ENCODE data around the gene TEAD3. TPM values are rescaled to one million over a fixed set of nuclear protein-coding genes. Genes with fewer than 3 reads are reported as not detected.

TEAD3 gene
- total RNA-seq, 4 donors from 2014 or later, result 13.7 to 33.5 (median 29.3) TPM

GRCh38 chr6:35486005-35486925 is 10.6 kb downstream of the TEAD3 start:
- peak overlapping the region; percentile 90 to 99 (median 96) for H3K27ac ChIP-seq

DNA sequence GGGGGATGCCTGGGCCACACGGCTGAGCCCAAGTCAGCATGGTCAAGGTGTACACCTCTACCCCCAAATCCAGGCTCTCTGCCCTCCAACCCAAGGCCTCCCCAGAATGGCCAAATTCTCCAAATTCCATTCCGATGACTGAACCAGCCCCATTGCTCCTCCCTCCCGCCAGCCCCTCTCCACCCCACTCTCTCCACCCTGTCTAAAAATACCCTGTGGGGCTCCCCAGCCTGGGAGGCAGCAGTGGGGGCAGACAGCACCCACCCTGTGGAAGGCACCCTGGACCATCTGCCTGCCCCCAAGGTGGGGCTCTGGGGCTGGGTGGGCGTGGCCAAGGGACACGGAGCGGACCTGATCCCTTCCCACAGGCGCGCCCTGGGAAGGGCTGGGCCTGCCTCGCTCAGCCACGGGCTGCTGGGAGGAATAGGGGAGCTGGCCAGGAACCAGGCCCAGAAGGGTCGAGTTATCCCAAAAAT is 11.4 kb downstream of the TEAD3 start:
- Histone ChIP-seq H3K27me3 (no peaks in the 10 kb centered on the region), H3K9me3 (no peaks in the 10 kb centered on the region), H3K36me3 (peaks cover 0 to 44% (median 0%) of the 10 kb centered on the region in 3 donors), H3K4me1 (peaks cover 51 to 75% (median 56%) of the 10 kb centered on the region in 3 donors), H3K27ac (peak overlapping the region; percentile 90 to 99 (median 96)), H3K4me3 (peak overlapping the region; percentile 10 to 45 (median 32))
- WGBS, 2 donors, result 37 to 67% methylated on average over 1 to 3 of the region's 11 CpGs
- intact Hi-C loops (cut with DNase I), result no loop called here
- DNase-seq, result no peak
- TF ChIP-seq, protein P1, sequence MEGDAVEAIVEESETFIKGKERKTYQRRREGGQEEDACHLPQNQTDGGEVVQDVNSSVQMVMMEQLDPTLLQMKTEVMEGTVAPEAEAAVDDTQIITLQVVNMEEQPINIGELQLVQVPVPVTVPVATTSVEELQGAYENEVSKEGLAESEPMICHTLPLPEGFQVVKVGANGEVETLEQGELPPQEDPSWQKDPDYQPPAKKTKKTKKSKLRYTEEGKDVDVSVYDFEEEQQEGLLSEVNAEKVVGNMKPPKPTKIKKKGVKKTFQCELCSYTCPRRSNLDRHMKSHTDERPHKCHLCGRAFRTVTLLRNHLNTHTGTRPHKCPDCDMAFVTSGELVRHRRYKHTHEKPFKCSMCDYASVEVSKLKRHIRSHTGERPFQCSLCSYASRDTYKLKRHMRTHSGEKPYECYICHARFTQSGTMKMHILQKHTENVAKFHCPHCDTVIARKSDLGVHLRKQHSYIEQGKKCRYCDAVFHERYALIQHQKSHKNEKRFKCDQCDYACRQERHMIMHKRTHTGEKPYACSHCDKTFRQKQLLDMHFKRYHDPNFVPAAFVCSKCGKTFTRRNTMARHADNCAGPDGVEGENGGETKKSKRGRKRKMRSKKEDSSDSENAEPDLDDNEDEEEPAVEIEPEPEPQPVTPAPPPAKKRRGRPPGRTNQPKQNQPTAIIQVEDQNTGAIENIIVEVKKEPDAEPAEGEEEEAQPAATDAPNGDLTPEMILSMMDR (IDR thresholded peaks at IDR 0.05), result no peak
- no peak for TF ChIP-seq POLR2A (IDR thresholded peaks at IDR 0.05)

More at GRCh38 chr6:35486005-35486925, 10.6 kb downstream of the TEAD3 start:
- no peak for DNase-seq
- 35 to 40% methylated on average over 8 to 19 of the region's 61 CpGs for WGBS, 2 donors
- peaks cover 56 to 83% (median 63%) of the 10 kb centered on the region in 3 donors for H3K4me1 ChIP-seq
- H3K36me3 ChIP-seq, result peaks cover 0 to 36% (median 0%) of the 10 kb centered on the region in 3 donors
- H3K9me3 ChIP-seq, result no peaks in the 10 kb centered on the region
- TF ChIP-seq, protein P1 (IDR thresholded peaks at IDR 0.05), result no peak
- peak in 1 of 4 donors; percentile 43 for TF ChIP-seq POLR2A (IDR thresholded peaks at IDR 0.05)
- intact Hi-C loops (cut with DNase I), result no loop called here
- H3K27me3 ChIP-seq, result peaks cover 0 to under 1% (median 0%) of the 10 kb centered on the region in 4 donors
- peak overlapping the region; percentile 10 to 45 (median 32) for H3K4me3 ChIP-seq

DNA sequence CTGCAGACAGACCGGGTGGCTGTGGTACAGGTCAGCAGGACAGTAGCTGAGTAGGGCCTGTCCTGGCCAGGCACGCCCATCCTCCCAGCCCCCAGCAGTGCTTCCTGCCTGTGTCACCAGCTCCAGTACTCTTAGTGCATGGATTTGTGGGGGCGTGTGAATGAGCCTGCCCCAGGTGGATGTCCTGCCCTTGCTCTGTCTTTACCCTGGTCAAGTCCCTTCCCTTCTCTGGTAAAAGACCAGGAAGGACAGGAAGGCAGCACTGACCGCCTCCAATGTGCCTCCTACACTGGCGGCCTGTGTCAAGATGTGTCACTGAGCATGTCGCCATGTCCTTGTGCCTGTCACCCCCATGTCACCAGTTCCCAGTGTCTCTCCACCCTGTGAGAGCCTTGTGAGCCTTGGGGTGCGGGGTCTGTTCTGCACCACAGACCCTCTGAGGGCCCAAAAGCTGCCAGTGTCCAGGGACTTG is 11.9 kb downstream of the TEAD3 start:
- Histone ChIP-seq H3K27ac (peak overlapping the region; percentile 90 to 99 (median 96)), H3K27me3 (no peaks in the 10 kb centered on the region), H3K36me3 (peaks cover 0 to 49% (median 0%) of the 10 kb centered on the region in 3 donors), H3K4me1 (peaks cover 46 to 70% (median 52%) of the 10 kb centered on the region in 3 donors), H3K4me3 (peak overlapping the region in 1 of 4 donors; percentile 45), H3K9me3 (no peaks in the 10 kb centered on the region)
- intact Hi-C loops (cut with DNase I), result no loop called here
- TF ChIP-seq POLR2A (IDR thresholded peaks at IDR 0.05), result no peak
- TF ChIP-seq, protein P1 (IDR thresholded peaks at IDR 0.05), result no peak
- 50 to 64% methylated on average over 3 to 5 of the region's 7 CpGs for WGBS, 2 donors
- no peak for DNase-seq

DNA sequence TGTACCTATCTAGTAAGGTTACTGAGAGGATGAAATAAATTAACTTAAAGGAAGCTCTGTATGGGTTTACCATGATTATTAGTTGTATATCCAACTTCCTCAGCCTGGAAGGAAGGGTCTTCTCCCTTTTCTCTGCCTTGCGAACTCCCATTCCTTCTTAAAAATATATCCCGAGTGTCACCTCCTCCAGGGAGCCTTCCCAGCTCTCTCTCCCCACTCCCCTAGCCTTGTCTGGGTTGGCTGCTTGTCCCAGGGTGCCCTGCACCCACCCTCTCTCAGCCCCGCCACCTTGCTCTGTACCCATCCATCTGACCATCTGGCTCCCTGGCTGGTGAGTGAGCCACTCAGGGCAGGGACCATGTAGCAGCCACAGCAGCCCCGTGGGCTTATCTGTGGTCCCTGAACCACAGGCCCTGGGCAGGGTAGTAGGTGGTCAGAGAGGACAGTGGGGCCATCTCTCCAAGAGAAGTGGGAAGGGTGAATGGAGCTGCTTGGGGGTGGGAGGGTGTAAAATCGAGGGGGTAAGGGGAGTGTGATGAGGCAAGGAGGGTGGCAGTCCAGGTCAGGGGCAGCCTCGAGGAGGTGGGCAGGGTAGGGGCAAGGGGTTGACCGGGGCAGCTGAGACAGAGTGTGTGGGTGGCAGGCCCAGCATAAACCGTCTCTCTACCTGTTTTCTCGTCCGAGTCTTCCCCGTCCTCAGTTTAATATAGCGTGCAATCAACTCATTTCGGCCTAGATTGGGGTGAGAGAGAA is 12.8 kb downstream of the TEAD3 start:
- TF ChIP-seq POLR2A (IDR thresholded peaks at IDR 0.05), result no peak
- TF ChIP-seq, protein P1 (IDR thresholded peaks at IDR 0.05), result no peak
- no peak for DNase-seq
- H3K36me3 ChIP-seq, result peaks cover 0 to 58% (median 0%) of the 10 kb centered on the region in 3 donors
- intact Hi-C loops (cut with DNase I), result no loop called here
- no peaks in the 10 kb centered on the region for H3K27me3 ChIP-seq
- H3K27ac ChIP-seq, result peak overlapping the region; percentile 90 to 99 (median 96)
- H3K4me1 ChIP-seq, result peaks cover 38 to 61% (median 43%) of the 10 kb centered on the region in 3 donors
- 71 to 75% methylated on average over 11 of the region's 13 CpGs for WGBS, 2 donors
- H3K9me3 ChIP-seq, result no peaks in the 10 kb centered on the region
- H3K4me3 ChIP-seq, result no peak overlapping the region

Data from esophagus squamous epithelium (tissue), 5 donors.